GM12892 (cell line): ENCODE data around the gene SMARCB1.
A peak's percentile ranks its signal among the peaks of the same experiment; 100 is the strongest.

Source experiments
- POLR2A ChIP-seq: IDR thresholded peaks from 2 replicates; pipeline ENCODE4 v1.6.1; 2011; ENCODE audit warnings: low read depth, low read length, control low read depth
- POLR2AphosphoS5 ChIP-seq: IDR thresholded peaks from 2 replicates; pipeline ENCODE4 v1.6.1; 2011; ENCODE audit warnings: low read depth, low read length, control low read depth

DNA sequence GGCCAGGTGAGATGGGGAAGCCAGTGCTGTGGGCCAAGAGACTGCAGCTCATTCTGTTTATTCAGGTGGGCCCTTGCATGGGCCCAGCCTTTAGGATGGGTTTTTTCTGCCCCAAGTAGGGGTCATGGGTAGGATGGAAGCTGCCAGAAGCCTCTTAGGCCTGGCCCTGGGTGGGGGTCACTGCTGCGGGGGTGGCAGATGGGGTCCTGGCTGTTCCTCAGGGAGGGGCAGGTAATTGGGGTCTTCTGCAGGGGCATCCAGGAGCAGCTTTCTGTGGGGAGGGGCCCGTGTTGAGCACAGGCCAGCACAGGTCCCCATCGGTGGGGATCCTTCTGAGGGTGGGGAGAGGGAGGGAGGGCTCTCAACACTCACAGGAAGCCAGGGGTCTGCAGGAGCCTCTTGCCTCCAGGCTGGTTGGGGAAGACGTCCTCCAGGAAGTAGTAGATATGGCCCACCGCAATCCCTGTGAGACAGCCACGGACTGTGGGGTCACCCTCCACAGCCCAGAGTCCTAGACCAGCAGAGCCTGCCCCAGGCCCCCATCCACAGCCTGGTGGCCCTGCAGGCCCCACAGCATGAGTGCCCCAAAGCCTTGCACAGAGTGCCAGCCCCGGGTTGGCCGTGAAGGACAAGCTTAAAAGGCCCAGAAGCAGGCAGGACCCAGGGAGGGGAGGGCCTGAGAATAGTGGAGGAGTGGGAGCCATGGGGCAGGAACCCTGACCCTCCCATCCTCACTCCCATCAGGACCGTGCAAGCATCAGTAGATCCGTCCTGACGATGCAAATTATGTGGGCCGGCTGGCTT is 50.1 kb downstream of the SMARCB1 start:
- TF ChIP-seq POLR2AphosphoS5 (0 out of 2 replicates have a peak, but pooled peaks have one; percentile 25), POLR2A (no peak; the same call in 1 of the 2 replicates)
